H1 (cell line): ENCODE results near the gene UNC5B. TPM values are rescaled to one million over a fixed set of nuclear protein-coding genes. Genes with fewer than 3 reads are reported as not detected.
A peak's percentile ranks its signal among the peaks of the same experiment; 100 is the strongest.

Source experiments
- GTF2F1 ChIP-seq: IDR thresholded peaks from 2 replicates; pipeline ENCODE4 v1.6.1; 2012; ENCODE audit warnings: low read depth, low read length, improper control_type of control experiment, borderline replicate concordance
- RAD21 ChIP-seq, 2 experiments: IDR thresholded peaks in 1 of 2; conservative IDR thresholded peaks in 1 of 2; 2 replicates each; pipeline ENCODE4 v1.6.1; 2011; ENCODE audit warnings: low read depth in 2 of 2, low read length in 2 of 2, improper control_type of control experiment in 1 of 2, inconsistent platforms in 1 of 2, mild to moderate bottlenecking in 1 of 2, moderate library complexity in 1 of 2
- SUZ12 ChIP-seq: fragments of 200-600 bp; sonication (generic); IDR thresholded peaks from 2 replicates; pipeline ENCODE4 v1.6.1; 2012; ENCODE audit warnings: mild to moderate bottlenecking, inconsistent platforms, low read length, moderate library complexity, mixed read lengths
- TAF7 ChIP-seq: optimal IDR thresholded peaks from 2 replicates; pipeline ENCODE3; 2011; ENCODE audit warnings: low read depth, mild to moderate bottlenecking, inconsistent platforms, low read length, moderate library complexity, borderline replicate concordance
- polyA plus RNA-seq, 7 experiments: library from polyadenylated mRNA; depleted of rRNA in 3 of 7; stranded (reverse) in 5 of 7; unstranded in 2 of 7; fragments of >200 nt in 5 of 7; fragments of 200-250 nt in 2 of 7; gene quantifications; 1 replicate in 5 of 7; 2 replicates in 1 of 7; 4 replicates in 1 of 7; pipeline versions ENCODE4 v1.2.1 to v1.2.3, GENCODE V29; 2011 to 2013; ENCODE audit warnings: missing spikeins in 2 of 7, mixed read lengths in 2 of 7
- total RNA-seq: library from RNA; stranded (reverse); fragmentation: NEBNext Ultra II Directional; extraction: Animal tissue kit (Norgen Biotek cat#: 25700); gene quantifications from 2 replicates; pipeline ENCODE4 v1.2.1, GENCODE V29; 2021
- TF ChIP-seq, protein P1 (sequence below): IDR thresholded peaks from 2 replicates; pipeline ENCODE4 v1.6.1; 2012; ENCODE audit warnings: low read length, inconsistent platforms

Gene UNC5B
- total and polyA plus RNA-seq, 2 of the 8 experiments (the other 6 are each of a cell fraction or from before 2014, with no cell fraction given) = 27.9 to 31.8 TPM

GRCh38 chr10:71285180-71285545 lies 72.8 kb downstream of the UNC5B start (continued):
- TF ChIP-seq, protein P1, sequence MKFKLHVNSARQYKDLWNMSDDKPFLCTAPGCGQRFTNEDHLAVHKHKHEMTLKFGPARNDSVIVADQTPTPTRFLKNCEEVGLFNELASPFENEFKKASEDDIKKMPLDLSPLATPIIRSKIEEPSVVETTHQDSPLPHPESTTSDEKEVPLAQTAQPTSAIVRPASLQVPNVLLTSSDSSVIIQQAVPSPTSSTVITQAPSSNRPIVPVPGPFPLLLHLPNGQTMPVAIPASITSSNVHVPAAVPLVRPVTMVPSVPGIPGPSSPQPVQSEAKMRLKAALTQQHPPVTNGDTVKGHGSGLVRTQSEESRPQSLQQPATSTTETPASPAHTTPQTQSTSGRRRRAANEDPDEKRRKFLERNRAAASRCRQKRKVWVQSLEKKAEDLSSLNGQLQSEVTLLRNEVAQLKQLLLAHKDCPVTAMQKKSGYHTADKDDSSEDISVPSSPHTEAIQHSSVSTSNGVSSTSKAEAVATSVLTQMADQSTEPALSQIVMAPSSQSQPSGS = no peak
- TF ChIP-seq TAF7 (no peak), SUZ12 (no peak), RAD21 (IDR thresholded peaks at IDR 0.05 in 1 of 2, conservative IDR thresholded peaks at IDR 0.05 in 1 of 2; ENCODE audit: low read depth in 2 of 2, low read length in 2 of 2) (peak; percentile 91), GTF2F1 (no peak)
- TF ChIP-seq, all 59 proteins: peak for 2
